BLaER1 (cell line): ENCODE data around the gene PRSS1.
A peak's percentile ranks its signal among the peaks of the same experiment; 100 is the strongest.
"Not testable (repeated sequence)": the region's sequence is repeated elsewhere in the genome, so short reads cannot be mapped to it uniquely, and the experiment has no call there.

Experiments
- H3K27ac ChIP-seq: shearing (Covaris generic); formaldehyde crosslinking; 2 replicates; pipeline ENCODE4 v1.8.1; 2022
- H3K27me3 ChIP-seq: shearing (Covaris generic); formaldehyde crosslinking; 2 replicates; pipeline ENCODE4 v1.8.1; 2022
- H3K36me3 ChIP-seq: shearing (Covaris generic); formaldehyde crosslinking; 2 replicates; pipeline ENCODE4 v1.8.1; 2022
- H3K4me1 ChIP-seq: shearing (Covaris generic); formaldehyde crosslinking; 2 replicates; pipeline ENCODE4 v1.8.1; 2022
- H3K4me2 ChIP-seq: shearing (Covaris generic); formaldehyde crosslinking; 2 replicates; pipeline ENCODE4 v1.8.1; 2022
- H3K4me3 ChIP-seq: shearing (Covaris generic); formaldehyde crosslinking; 2 replicates; pipeline ENCODE4 v1.8.1; 2022
- H3K9ac ChIP-seq: shearing (Covaris generic); formaldehyde crosslinking; 2 replicates; pipeline ENCODE4 v1.8.1; 2022
- H3K9me3 ChIP-seq: shearing (Covaris generic); formaldehyde crosslinking; 2 replicates; pipeline ENCODE4 v1.8.1; 2022
- H4K20me1 ChIP-seq: shearing (Covaris generic); formaldehyde crosslinking; 2 replicates; pipeline ENCODE4 v1.8.1; 2022
- Cebpa-rat ChIP-seq: shearing (Covaris generic); IDR thresholded peaks from 2 replicates; pipeline ENCODE4 v1.8.1; 2022

The PRSS1 gene

DNA sequence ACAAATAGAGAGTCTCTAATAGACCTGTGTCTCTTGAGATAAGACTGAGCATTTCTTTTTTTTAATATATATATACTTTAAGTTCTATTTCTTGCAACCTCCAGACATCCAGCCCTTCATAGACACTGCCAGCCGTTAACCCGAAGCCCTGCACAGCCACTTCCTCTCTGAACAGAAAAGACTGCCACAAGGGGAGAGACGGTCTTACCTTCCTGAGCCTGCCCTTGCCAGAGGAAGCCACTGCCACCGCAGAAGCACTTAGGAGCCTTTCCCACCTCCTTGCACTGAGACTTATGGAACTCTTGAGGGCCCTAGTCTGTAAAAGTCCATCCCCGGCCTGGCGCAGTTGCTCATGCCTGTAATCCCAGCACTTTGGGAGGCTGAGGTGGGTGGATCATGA is 31.8 kb upstream of the PRSS1 start:
- H4K20me1 ChIP-seq: no peaks in the 10 kb centered on the region
- H3K27ac ChIP-seq: peak overlapping the region; percentile 80
- no peaks in the 10 kb centered on the region for H3K36me3 ChIP-seq
- no peaks in the 10 kb centered on the region for H3K9me3 ChIP-seq
- H3K4me3 ChIP-seq: no peak overlapping the region
- TF ChIP-seq Cebpa-rat: no peak
- no peaks in the 10 kb centered on the region for H3K27me3 ChIP-seq
- H3K4me2 ChIP-seq: peak overlapping the region; percentile 68
- H3K4me1 ChIP-seq: peaks cover 89% of the 10 kb centered on the region
- H3K9ac ChIP-seq: no peak overlapping the region

DNA sequence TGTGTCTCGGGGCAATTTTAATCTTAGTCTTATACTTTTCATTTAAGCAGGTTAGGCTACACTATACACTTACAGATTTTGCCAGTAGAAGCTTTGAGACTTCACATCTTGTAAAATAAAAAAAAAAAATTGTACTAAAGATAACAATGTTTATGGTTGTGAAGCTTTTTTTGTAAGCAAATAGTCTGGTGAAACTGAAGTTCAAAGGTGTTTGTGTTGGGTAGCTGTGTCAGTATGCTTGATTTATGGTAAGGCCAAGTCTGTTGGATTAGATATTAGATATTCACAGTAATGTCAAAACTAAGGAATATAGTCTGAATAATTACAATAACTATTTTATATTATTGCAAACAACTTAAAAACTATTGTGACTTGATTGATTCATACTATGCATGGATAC is 31.0 kb upstream of the PRSS1 start:
- H3K9ac ChIP-seq: no peak overlapping the region
- H3K27me3 ChIP-seq: no peaks in the 10 kb centered on the region
- H4K20me1 ChIP-seq: no peaks in the 10 kb centered on the region
- peak overlapping the region; percentile 68 for H3K4me2 ChIP-seq
- H3K36me3 ChIP-seq: no peaks in the 10 kb centered on the region
- TF ChIP-seq Cebpa-rat: no peak
- no peak overlapping the region for H3K4me3 ChIP-seq
- H3K4me1 ChIP-seq: peaks cover 80% of the 10 kb centered on the region
- peak overlapping the region; percentile 80; the same call in 1 of the 2 replicates for H3K27ac ChIP-seq
- no peaks in the 10 kb centered on the region for H3K9me3 ChIP-seq

GRCh38 chr7:142720172-142720773 is 29.0 kb upstream of the PRSS1 start:
- no peak overlapping the region for H3K4me3 ChIP-seq
- H3K27ac ChIP-seq: peak overlapping the region; percentile 39; the same call in 1 of the 2 replicates
- no peaks in the 10 kb centered on the region for H3K27me3 ChIP-seq
- no peak for TF ChIP-seq Cebpa-rat
- no peaks in the 10 kb centered on the region for H4K20me1 ChIP-seq
- H3K36me3 ChIP-seq: no peaks in the 10 kb centered on the region
- peaks cover 61% of the 10 kb centered on the region for H3K4me1 ChIP-seq
- no peaks in the 10 kb centered on the region for H3K9me3 ChIP-seq
- H3K4me2 ChIP-seq: peak overlapping the region; percentile 53
- H3K9ac ChIP-seq: no peak overlapping the region

DNA sequence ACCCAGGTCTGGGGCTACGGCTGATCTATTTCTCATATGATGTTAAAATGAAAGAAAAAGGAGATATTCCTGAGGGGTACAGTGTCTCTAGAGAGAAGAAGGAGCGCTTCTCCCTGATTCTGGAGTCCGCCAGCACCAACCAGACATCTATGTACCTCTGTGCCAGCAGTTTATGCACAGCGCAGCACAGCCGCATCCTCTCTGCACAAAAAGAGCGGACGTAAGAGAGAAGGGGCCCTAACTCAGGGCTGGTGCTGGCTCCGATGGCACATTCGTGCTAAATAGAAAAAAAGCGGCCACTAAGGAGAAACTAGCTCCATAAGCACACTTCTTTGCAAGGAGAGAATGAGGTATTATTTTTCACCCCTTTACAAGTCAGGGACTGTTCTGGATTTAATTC is 28.3 kb upstream of the PRSS1 start:
- H3K27me3 ChIP-seq: no peaks in the 10 kb centered on the region
- no peak for TF ChIP-seq Cebpa-rat
- H3K4me2 ChIP-seq: peak overlapping the region; percentile 53
- H3K4me3 ChIP-seq: no peak overlapping the region
- no peaks in the 10 kb centered on the region for H3K36me3 ChIP-seq
- peaks cover 53% of the 10 kb centered on the region for H3K4me1 ChIP-seq
- H3K9ac ChIP-seq: no peak overlapping the region
- H4K20me1 ChIP-seq: no peaks in the 10 kb centered on the region
- H3K9me3 ChIP-seq: no peaks in the 10 kb centered on the region
- H3K27ac ChIP-seq: peak overlapping the region; percentile 39; the same call in 1 of the 2 replicates

DNA sequence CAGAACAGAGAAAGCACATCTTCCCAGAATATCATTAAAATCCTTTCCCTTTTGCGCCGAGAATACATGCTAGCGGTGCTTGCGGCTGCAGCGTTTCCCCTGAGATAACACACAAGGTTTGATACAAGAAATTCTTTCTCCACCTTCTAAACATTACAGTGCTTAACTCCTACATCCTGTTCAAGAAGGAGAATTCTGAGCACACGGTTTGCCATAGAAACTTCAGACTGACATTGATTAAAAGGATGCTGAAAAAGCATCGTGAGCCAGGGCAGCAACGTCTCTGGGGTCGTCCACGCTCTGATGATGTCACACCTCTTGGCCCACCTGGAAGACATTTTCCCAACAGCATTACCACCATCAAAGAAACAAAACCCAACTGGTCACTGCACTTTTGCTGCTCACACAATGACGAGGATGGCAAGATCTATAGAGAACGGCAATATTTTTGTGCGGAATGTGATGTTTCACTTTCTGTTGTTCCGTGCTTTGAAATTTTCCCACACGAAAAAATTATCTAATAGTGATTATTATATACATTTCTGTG is 27.0 kb upstream of the PRSS1 start:
- Histone ChIP-seq H3K4me3 (no peak overlapping the region), H3K36me3 (no peaks in the 10 kb centered on the region), H3K27me3 (no peaks in the 10 kb centered on the region), H3K27ac (no peak overlapping the region), H3K9ac (no peak overlapping the region), H4K20me1 (no peaks in the 10 kb centered on the region), H3K4me1 (peaks cover 40% of the 10 kb centered on the region), H3K9me3 (peaks cover 7% of the 10 kb centered on the region; the same call in 1 of the 2 replicates), H3K4me2 (no peak overlapping the region)
- no peak for TF ChIP-seq Cebpa-rat

DNA sequence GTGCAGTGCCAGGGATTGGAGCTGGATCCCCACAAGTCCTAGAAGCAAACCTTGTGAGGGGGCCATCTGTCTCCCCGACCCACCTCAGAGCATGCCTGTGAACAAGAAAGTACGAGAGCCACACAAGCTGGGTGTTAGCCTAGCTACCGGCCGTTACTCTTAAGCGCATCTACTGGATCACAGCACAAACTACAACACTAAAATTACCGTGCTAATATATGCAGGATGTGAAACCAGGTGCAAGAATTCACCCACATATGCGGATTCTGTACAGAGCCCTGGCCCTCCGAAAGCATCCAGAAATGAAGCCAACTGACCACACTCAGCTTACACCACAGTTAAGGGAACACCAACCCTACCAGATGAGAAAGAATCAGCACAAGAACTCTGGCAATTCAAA is 16.0 kb upstream of the PRSS1 start:
- H3K9me3 ChIP-seq: no peaks in the 10 kb centered on the region
- no peak overlapping the region for H3K27ac ChIP-seq
- no peak overlapping the region for H3K4me2 ChIP-seq
- H3K9ac ChIP-seq: no peak overlapping the region
- H3K4me1 ChIP-seq: no peaks in the 10 kb centered on the region
- H4K20me1 ChIP-seq: no peaks in the 10 kb centered on the region
- H3K36me3 ChIP-seq: no peaks in the 10 kb centered on the region
- H3K4me3 ChIP-seq: no peak overlapping the region
- TF ChIP-seq Cebpa-rat: no peak
- H3K27me3 ChIP-seq: no peaks in the 10 kb centered on the region

GRCh38 chr7:142739923-142740492 is 9.3 kb upstream of the PRSS1 start:
- Histone ChIP-seq H4K20me1 (no peaks in the 10 kb centered on the region), H3K4me2 (peak overlapping the region; percentile 63), H3K4me3 (no peak overlapping the region), H3K9ac (no peak overlapping the region), H3K27ac (no peak overlapping the region), H3K9me3 (no peaks in the 10 kb centered on the region), H3K27me3 (no peaks in the 10 kb centered on the region), H3K4me1 (peaks cover 30% of the 10 kb centered on the region), H3K36me3 (no peaks in the 10 kb centered on the region)
- no peak for TF ChIP-seq Cebpa-rat

DNA sequence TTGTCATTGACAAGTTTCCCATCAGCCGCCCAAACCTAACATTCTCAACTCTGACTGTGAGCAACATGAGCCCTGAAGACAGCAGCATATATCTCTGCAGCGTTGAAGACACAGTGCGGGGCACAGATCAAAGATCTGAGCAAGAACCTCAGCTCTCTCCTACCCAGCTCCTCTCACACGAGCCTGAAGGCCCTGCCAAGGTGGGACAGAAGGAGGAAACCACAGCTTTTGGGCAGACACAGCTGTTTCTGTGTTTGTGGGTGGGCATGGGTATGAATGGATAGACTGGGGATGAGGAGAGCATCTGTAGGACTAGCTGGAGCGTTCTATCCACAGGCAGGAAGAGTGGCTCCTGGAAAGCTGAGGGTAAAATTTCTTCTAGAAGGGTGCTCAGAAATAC is 8.5 kb upstream of the PRSS1 start:
- H3K9me3 ChIP-seq: no peaks in the 10 kb centered on the region
- no peaks in the 10 kb centered on the region for H4K20me1 ChIP-seq
- H3K9ac ChIP-seq: no peak overlapping the region
- H3K27me3 ChIP-seq: no peaks in the 10 kb centered on the region
- H3K4me3 ChIP-seq: no peak overlapping the region
- H3K4me1 ChIP-seq: peaks cover 30% of the 10 kb centered on the region
- no peaks in the 10 kb centered on the region for H3K36me3 ChIP-seq
- peak overlapping the region; percentile 63 for H3K4me2 ChIP-seq
- TF ChIP-seq Cebpa-rat: no peak
- no peak overlapping the region for H3K27ac ChIP-seq

GRCh38 chr7:142741932-142742331 is 7.3 kb upstream of the PRSS1 start:
- not testable (repeated sequence) for H3K27ac ChIP-seq, H3K4me3 ChIP-seq, H3K36me3 ChIP-seq, H3K9ac ChIP-seq, H3K27me3 ChIP-seq, H3K9me3 ChIP-seq, H4K20me1 ChIP-seq
- peaks cover 30% of the 10 kb centered on the region for H3K4me1 ChIP-seq
- 0 out of 2 replicates have a peak overlapping the region, but pooled peaks have one; percentile 63 for H3K4me2 ChIP-seq

DNA sequence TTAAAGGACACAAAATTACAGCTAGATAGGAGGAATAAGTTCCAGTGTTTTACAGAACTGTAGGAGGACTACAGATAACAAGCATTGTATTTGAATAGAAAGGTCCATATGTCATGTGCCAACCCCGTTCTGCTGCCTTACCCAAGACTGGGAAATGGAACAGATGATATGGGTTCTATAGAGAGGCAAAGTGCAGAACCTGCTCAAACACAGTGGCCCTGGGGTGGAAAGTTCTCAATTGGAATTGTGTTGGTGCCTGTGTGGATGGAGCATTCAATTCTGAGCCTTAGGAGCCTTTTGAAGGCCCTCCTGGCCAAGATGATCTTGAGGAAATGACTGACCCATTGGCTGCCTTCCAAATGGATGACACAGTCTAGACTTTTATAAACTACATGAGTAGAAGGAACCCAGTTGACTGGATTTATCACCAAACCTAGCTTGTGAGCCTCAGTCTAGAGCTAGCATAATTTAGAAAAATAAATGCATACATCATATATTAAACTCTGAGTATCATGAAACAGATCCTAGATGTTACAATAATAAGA is 4.1 kb upstream of the PRSS1 start:
- Histone ChIP-seq H3K4me3 (no peak overlapping the region), H3K4me2 (no peak overlapping the region)

More for the DNA sequence above, 4.1 kb upstream of the PRSS1 start:
- Histone ChIP-seq H3K9ac (no peak overlapping the region), H3K9me3 (no peaks in the 10 kb centered on the region), H3K36me3 (no peaks in the 10 kb centered on the region), H3K27ac (no peak overlapping the region), H3K4me1 (peaks cover 21% of the 10 kb centered on the region), H4K20me1 (no peaks in the 10 kb centered on the region), H3K27me3 (no peaks in the 10 kb centered on the region)
- TF ChIP-seq Cebpa-rat: no peak
